GM23338 (cell line): ENCODE data around the gene RECQL5. TPM values are rescaled to one million over a fixed set of nuclear protein-coding genes. Genes with fewer than 3 reads are reported as not detected.

Experiments used
- ATAC-seq: fragments of 200-7000 bp; cut with Tn5 transposase; 3 replicates; pipeline ENCODE4 v1.9.1; 2020
- DNase-seq: peaks from one replicate; pipeline ENCODE4 v3.0.0-alpha.2; 2015; ENCODE audit warnings: low spot score
- H2AFZ ChIP-seq: fragments of 200-600 bp; sonication (generic); 2 replicates; pipeline ENCODE4 v1.8.0; 2016; ENCODE audit warnings: antibody characterized with exemption, mild to moderate bottlenecking, moderate library complexity
- H3F3A ChIP-seq: fragments of 200-600 bp; sonication (generic); replicated peaks from 2 replicates; pipeline ENCODE4 v1.8.0; 2017; ENCODE audit warnings: antibody characterized with exemption, mixed run types, low read depth
- H3K27ac ChIP-seq: fragments of 200-600 bp; sonication (generic); 2 replicates; pipeline ENCODE4 v1.6.1; 2016; ENCODE audit warnings: low read depth
- H3K27me3 ChIP-seq: fragments of 200-600 bp; sonication (generic); 2 replicates; pipeline ENCODE4 v1.8.0; 2016; ENCODE audit warnings: mild to moderate bottlenecking, mixed run types, moderate library complexity; ENCODE audit not compliant: insufficient read depth
- H3K36me3 ChIP-seq: fragments of 200-600 bp; sonication (generic); 2 replicates; pipeline ENCODE4 v1.8.0; 2016; ENCODE audit warnings: mild to moderate bottlenecking; ENCODE audit not compliant: insufficient read depth
- H3K4me1 ChIP-seq: fragments of 200-600 bp; sonication (generic); 2 replicates; pipeline ENCODE4 v1.8.0; 2016; ENCODE audit warnings: mild to moderate bottlenecking, moderate library complexity; ENCODE audit not compliant: insufficient read depth
- H3K4me2 ChIP-seq: fragments of 200-600 bp; sonication (generic); 2 replicates; pipeline ENCODE4 v1.7.1; 2017; ENCODE audit warnings: mixed run types
- H3K4me3 ChIP-seq: fragments of 200-600 bp; sonication (generic); 2 replicates; pipeline ENCODE4 v1.6.1; 2016; ENCODE audit warnings: mixed run types
- H3K79me2 ChIP-seq: fragments of 200-600 bp; sonication (generic); replicated peaks from 2 replicates; pipeline ENCODE4 v1.8.0; 2017; ENCODE audit warnings: mild to moderate bottlenecking; ENCODE audit not compliant: insufficient read depth
- H3K9me2 ChIP-seq: fragments of 200-600 bp; sonication (generic); 2 replicates; pipeline ENCODE4 v1.8.0; 2017; ENCODE audit not compliant: insufficient read depth
- H4K20me1 ChIP-seq: fragments of 200-600 bp; sonication (generic); replicated peaks from 2 replicates; pipeline ENCODE4 v1.8.0; 2017; ENCODE audit warnings: mild to moderate bottlenecking; ENCODE audit not compliant: insufficient read depth
- H3K27ac Mint-ChIP-seq: 2 replicates; pipeline ENCODE4 v1.8.0; 2020; ENCODE audit warnings: inconsistent platforms, mild to moderate bottlenecking, moderate library complexity, mixed read lengths
- H3K27me3 Mint-ChIP-seq: 3 replicates; pipeline ENCODE4 v1.8.0; 2022; ENCODE audit warnings: low read depth, mild to moderate bottlenecking, moderate library complexity, mixed read lengths, inconsistent platforms; ENCODE audit not compliant: insufficient read depth, poor library complexity
- H3K36me3 Mint-ChIP-seq: 3 replicates; pipeline ENCODE4 v1.8.0; 2021; ENCODE audit warnings: low read depth, mild to moderate bottlenecking, inconsistent platforms, moderate library complexity, mixed read lengths
- H3K4me1 Mint-ChIP-seq: 3 replicates; pipeline ENCODE4 v1.8.0; 2020; ENCODE audit warnings: mild to moderate bottlenecking, inconsistent platforms, mixed read lengths
- H3K4me3 Mint-ChIP-seq: 3 replicates; pipeline ENCODE4 v1.8.0; 2021; ENCODE audit warnings: moderate library complexity, mild to moderate bottlenecking, inconsistent platforms, mixed read lengths
- H3K9me3 Mint-ChIP-seq: 3 replicates; pipeline ENCODE4 v1.8.0; 2020; ENCODE audit warnings: moderate library complexity, mild to moderate bottlenecking, inconsistent platforms, mixed read lengths
- EZH2 ChIP-seq: fragments of 200-600 bp; sonication (generic); IDR thresholded peaks from one replicate; pipeline ENCODE4 v1.8.0; 2017; ENCODE audit warnings: antibody characterized with exemption, mild to moderate bottlenecking, low read depth; ENCODE audit not compliant: unreplicated experiment
- NANOG ChIP-seq: IDR thresholded peaks from 2 replicates; pipeline ENCODE4 v1.6.1; 2016; ENCODE audit warnings: antibody characterized with exemption, borderline replicate concordance
- POLR2AphosphoS5 ChIP-seq: IDR thresholded peaks from 2 replicates; pipeline ENCODE4 v1.6.1; 2016; ENCODE audit warnings: antibody characterized with exemption, low read depth
- ZNF114 ChIP-seq: fragments of 250-450 bp; sonication (Bioruptor Pico); IDR thresholded peaks from 2 replicates; pipeline ENCODE4 v1.5.0; 2020; ENCODE audit warnings: mild to moderate bottlenecking, moderate library complexity
- polyA plus RNA-seq: library from polyadenylated mRNA; unstranded; fragments of >200 nt; fragmentation: Nextera tagmentation; extraction: Ambion mirVana; gene quantifications from 2 replicates; pipeline ENCODE4 v1.2.1, GENCODE V29; 2016
- total RNA-seq: library from RNA; depleted of rRNA; stranded (reverse); fragments of >200 nt; shearing (Covaris generic); gene quantifications from 2 replicates; pipeline ENCODE4 v1.2.3, GENCODE V29; 2014
- TF ChIP-seq, protein P1 (sequence below), 2 experiments: fragments of 200-600 bp in 1 of 2; sonication (generic) in 1 of 2; conservative IDR thresholded peaks; 2 replicates each; pipeline versions ENCODE4 v1.5.1 to v1.6.1; 2016 to 2017; ENCODE audit warnings: antibody characterized with exemption in 2 of 2, low read depth in 2 of 2, mild to moderate bottlenecking in 2 of 2, moderate library complexity in 1 of 2
- TF ChIP-seq, protein P2 (sequence below): fragments of 250-450 bp; sonication (Bioruptor Pico); IDR thresholded peaks from 2 replicates; pipeline ENCODE4 v1.5.0; 2020; ENCODE audit warnings: mild to moderate bottlenecking, moderate library complexity

Gene RECQL5
- total and polyA plus RNA-seq, 2 experiments from 2014 or later, result 20.0 to 23.3 TPM

DNA sequence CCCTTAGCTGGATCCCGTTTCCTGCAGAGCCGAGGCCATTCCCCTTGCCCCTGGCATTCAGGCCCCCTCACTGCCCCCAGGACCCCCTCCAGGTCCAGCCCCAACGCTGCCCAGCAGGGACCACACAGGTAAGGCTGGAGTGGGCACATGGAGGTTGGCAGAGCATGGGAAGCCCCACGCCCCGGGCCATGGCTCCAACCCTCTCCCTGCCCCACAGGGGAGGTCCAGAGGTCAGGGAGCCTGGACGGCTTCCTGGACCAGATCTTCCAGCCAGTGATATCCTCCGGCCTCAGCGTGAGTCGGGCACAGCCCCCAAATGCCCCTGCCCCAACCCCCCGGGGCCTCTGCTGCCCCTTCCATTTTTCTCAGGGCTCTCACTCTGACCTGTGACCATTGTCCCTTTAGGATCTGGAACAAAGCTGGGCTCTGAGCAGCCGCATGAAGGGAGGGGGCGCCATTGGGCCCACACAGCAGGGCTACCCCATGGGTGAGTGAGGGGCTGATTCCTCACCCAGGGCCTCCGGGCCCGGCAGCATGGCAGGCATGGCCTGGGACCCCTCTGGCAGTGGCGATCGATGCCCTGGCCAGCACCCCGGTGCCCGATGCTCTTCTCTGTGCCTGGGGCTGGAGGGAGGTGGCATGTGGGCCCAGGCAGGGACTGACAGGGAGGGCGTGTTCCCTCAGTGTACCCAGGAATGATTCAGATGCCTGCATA is 52.2 kb downstream of the RECQL5 start:
- DNase-seq, result no peak
- Mint-ChIP-seq H3K27me3 (peaks cover 10% of the 10 kb centered on the region), H3K27ac (no peak overlapping the region), H3K36me3 (no peaks in the 10 kb centered on the region), H3K9me3 (no peaks in the 10 kb centered on the region; the same call in 2 of the 3 replicates), H3K4me3 (no peak overlapping the region), H3K4me1 (0 out of 3 replicates have a peak, but pooled peaks cover under 1% of the 10 kb centered on the region)
- no peaks in the 10 kb centered on the region for H3K36me3 ChIP-seq
- H3K4me1 ChIP-seq, result no peaks in the 10 kb centered on the region
- no peaks in the 10 kb centered on the region for H4K20me1 ChIP-seq
- no peak overlapping the region for H3K27ac ChIP-seq
- no peak overlapping the region for H3K4me2 ChIP-seq
- H2AFZ ChIP-seq, result no peak overlapping the region
- no peaks in the 10 kb centered on the region for H3K79me2 ChIP-seq
- no peak overlapping the region for H3K4me3 ChIP-seq
- no peaks in the 10 kb centered on the region for H3K27me3 ChIP-seq
- no peaks in the 10 kb centered on the region for H3K9me2 ChIP-seq
- TF ChIP-seq POLR2AphosphoS5 (no peak), NANOG (no peak), EZH2 (no peak)
- TF ChIP-seq, protein P1, sequence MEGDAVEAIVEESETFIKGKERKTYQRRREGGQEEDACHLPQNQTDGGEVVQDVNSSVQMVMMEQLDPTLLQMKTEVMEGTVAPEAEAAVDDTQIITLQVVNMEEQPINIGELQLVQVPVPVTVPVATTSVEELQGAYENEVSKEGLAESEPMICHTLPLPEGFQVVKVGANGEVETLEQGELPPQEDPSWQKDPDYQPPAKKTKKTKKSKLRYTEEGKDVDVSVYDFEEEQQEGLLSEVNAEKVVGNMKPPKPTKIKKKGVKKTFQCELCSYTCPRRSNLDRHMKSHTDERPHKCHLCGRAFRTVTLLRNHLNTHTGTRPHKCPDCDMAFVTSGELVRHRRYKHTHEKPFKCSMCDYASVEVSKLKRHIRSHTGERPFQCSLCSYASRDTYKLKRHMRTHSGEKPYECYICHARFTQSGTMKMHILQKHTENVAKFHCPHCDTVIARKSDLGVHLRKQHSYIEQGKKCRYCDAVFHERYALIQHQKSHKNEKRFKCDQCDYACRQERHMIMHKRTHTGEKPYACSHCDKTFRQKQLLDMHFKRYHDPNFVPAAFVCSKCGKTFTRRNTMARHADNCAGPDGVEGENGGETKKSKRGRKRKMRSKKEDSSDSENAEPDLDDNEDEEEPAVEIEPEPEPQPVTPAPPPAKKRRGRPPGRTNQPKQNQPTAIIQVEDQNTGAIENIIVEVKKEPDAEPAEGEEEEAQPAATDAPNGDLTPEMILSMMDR (conservative IDR thresholded peaks at IDR 0.05; ENCODE audit: low read depth in 2 of 2), result peak in 1 of 2 experiments; percentile 50; a peak in 2 of 4 replicates
- peak; percentile 26 for ATAC-seq
- no peaks in the 10 kb centered on the region for H3F3A ChIP-seq

DNA sequence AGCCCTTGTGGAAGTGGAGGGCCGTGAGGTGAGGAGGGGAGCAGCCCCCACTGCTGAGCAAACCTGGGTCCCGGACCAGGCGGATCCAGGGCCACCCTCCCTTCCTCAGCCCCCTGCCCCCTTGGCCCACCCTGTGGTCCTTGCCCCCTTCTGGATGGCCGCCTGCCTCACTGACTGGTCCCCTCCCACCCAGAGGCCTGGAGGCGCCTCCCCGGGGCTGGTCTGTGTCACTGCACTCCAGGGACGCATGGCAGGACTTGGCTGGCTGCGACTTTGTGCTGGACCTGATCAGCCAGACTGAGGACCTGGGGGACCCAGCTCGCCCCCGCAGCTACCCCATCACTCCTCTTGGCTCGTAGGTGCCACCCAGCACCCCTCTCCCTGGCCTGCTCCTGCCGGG is 52.9 kb downstream of the RECQL5 start:
- Histone ChIP-seq H3F3A (no peaks in the 10 kb centered on the region), H3K27me3 (no peaks in the 10 kb centered on the region), H3K4me3 (no peak overlapping the region), H3K9me2 (no peaks in the 10 kb centered on the region), H3K27ac (no peak overlapping the region), H2AFZ (no peak overlapping the region), H4K20me1 (no peaks in the 10 kb centered on the region), H3K4me2 (no peak overlapping the region), H3K79me2 (no peaks in the 10 kb centered on the region), H3K36me3 (no peaks in the 10 kb centered on the region), H3K4me1 (no peaks in the 10 kb centered on the region)
- TF ChIP-seq, protein P1 (conservative IDR thresholded peaks at IDR 0.05; ENCODE audit: low read depth in 2 of 2), result peak; percentile 23 to 69
- TF ChIP-seq POLR2AphosphoS5, result no peak
- TF ChIP-seq, protein P2, sequence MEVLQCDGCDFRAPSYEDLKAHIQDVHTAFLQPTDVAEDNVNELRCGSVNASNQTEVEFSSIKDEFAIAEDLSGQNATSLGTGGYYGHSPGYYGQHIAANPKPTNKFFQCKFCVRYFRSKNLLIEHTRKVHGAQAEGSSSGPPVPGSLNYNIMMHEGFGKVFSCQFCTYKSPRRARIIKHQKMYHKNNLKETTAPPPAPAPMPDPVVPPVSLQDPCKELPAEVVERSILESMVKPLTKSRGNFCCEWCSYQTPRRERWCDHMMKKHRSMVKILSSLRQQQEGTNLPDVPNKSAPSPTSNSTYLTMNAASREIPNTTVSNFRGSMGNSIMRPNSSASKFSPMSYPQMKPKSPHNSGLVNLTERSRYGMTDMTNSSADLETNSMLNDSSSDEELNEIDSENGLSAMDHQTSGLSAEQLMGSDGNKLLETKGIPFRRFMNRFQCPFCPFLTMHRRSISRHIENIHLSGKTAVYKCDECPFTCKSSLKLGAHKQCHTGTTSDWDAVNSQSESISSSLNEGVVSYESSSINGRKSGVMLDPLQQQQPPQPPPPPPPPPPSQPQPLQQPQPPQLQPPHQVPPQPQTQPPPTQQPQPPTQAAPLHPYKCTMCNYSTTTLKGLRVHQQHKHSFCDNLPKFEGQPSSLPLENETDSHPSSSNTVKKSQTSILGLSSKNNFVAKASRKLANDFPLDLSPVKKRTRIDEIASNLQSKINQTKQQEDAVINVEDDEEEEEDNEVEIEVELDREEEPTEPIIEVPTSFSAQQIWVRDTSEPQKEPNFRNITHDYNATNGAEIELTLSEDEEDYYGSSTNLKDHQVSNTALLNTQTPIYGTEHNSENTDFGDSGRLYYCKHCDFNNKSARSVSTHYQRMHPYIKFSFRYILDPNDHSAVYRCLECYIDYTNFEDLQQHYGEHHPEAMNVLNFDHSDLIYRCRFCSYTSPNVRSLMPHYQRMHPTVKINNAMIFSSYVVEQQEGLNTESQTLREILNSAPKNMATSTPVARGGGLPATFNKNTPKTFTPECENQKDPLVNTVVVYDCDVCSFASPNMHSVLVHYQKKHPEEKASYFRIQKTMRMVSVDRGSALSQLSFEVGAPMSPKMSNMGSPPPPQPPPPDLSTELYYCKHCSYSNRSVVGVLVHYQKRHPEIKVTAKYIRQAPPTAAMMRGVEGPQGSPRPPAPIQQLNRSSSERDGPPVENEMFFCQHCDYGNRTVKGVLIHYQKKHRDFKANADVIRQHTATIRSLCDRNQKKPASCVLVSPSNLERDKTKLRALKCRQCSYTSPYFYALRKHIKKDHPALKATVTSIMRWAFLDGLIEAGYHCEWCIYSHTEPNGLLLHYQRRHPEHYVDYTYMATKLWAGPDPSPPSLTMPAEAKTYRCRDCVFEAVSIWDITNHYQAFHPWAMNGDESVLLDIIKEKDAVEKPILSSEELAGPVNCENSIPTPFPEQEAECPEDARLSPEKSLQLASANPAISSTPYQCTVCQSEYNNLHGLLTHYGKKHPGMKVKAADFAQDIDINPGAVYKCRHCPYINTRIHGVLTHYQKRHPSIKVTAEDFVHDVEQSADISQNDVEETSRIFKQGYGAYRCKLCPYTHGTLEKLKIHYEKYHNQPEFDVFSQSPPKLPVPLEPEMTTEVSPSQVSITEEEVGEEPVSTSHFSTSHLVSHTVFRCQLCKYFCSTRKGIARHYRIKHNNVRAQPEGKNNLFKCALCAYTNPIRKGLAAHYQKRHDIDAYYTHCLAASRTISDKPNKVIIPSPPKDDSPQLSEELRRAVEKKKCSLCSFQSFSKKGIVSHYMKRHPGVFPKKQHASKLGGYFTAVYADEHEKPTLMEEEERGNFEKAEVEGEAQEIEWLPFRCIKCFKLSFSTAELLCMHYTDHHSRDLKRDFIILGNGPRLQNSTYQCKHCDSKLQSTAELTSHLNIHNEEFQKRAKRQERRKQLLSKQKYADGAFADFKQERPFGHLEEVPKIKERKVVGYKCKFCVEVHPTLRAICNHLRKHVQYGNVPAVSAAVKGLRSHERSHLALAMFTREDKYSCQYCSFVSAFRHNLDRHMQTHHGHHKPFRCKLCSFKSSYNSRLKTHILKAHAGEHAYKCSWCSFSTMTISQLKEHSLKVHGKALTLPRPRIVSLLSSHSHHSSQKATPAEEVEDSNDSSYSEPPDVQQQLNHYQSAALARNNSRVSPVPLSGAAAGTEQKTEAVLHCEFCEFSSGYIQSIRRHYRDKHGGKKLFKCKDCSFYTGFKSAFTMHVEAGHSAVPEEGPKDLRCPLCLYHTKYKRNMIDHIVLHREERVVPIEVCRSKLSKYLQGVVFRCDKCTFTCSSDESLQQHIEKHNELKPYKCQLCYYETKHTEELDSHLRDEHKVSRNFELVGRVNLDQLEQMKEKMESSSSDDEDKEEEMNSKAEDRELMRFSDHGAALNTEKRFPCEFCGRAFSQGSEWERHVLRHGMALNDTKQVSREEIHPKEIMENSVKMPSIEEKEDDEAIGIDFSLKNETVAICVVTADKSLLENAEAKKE, result no peak
- no peak for TF ChIP-seq ZNF114
- no peaks in the 10 kb centered on the region; the same call in 2 of the 3 replicates for H3K9me3 Mint-ChIP-seq
- no peaks in the 10 kb centered on the region for H3K36me3 Mint-ChIP-seq
- peak; percentile 70 for DNase-seq
- peak; percentile 83 for ATAC-seq
- H3K27ac Mint-ChIP-seq, result no peak overlapping the region
- no peaks in the 10 kb centered on the region for H3K4me1 Mint-ChIP-seq
- H3K4me3 Mint-ChIP-seq, result no peak overlapping the region
- H3K27me3 Mint-ChIP-seq, result peaks cover 9% of the 10 kb centered on the region
